GM13977 (cell line): Measurements from ENCODE around the gene RPS26.

ENCODE experiments used
- DNase-seq: peaks from one replicate; pipeline ENCODE4 v3.0.0; 2012; ENCODE audit warnings: low spot score
- in situ Hi-C: fragments of 300-500 bp; cut with MboI; formaldehyde crosslinking; loops from one replicate; pipeline ENCODE4 v1.12.0; 2022; ENCODE audit warnings: low sequenced_read_pairs, low pct_unique_long_range_greater_than_20kb, mixed read lengths, inconsistent platforms; ENCODE audit not compliant: unreplicated experiment
- TF ChIP-seq, protein P1 (sequence below): IDR thresholded peaks from 2 replicates; pipeline ENCODE4 v1.5.1; 2012; ENCODE audit warnings: mild to moderate bottlenecking, control low read depth; ENCODE audit not compliant: insufficient read depth; ENCODE audit errors: extremely low read depth, missing control alignments

RPS26 gene

GRCh38 chr12:56082967-56083366 lies 41.2 kb downstream of the RPS26 start:
- in situ Hi-C loops = no loop called here
- TF ChIP-seq, protein P1, sequence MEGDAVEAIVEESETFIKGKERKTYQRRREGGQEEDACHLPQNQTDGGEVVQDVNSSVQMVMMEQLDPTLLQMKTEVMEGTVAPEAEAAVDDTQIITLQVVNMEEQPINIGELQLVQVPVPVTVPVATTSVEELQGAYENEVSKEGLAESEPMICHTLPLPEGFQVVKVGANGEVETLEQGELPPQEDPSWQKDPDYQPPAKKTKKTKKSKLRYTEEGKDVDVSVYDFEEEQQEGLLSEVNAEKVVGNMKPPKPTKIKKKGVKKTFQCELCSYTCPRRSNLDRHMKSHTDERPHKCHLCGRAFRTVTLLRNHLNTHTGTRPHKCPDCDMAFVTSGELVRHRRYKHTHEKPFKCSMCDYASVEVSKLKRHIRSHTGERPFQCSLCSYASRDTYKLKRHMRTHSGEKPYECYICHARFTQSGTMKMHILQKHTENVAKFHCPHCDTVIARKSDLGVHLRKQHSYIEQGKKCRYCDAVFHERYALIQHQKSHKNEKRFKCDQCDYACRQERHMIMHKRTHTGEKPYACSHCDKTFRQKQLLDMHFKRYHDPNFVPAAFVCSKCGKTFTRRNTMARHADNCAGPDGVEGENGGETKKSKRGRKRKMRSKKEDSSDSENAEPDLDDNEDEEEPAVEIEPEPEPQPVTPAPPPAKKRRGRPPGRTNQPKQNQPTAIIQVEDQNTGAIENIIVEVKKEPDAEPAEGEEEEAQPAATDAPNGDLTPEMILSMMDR = no peak

DNA sequence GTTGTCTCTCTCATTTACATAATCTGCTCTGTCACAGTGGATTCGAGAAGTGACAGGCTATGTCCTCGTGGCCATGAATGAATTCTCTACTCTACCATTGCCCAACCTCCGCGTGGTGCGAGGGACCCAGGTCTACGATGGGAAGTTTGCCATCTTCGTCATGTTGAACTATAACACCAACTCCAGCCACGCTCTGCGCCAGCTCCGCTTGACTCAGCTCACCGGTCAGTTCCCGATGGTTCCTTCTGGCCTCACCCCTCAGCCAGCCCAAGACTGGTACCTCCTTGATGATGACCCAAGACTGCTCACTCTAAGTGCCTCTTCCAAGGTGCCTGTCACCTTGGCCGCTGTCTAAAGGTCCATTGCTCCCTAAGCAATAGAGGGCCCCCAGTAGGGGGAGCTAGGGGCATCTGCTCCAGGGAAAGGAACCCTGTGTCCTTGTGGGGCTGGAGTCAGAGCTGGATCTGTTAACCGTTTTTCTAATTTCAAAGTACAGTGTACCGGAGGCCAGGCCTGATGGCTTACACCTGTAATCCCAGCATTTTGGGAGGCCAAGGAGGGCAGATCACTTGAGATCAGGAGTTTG lies 43.3 kb downstream of the RPS26 start:
- in situ Hi-C loops = no loop called here
- peak; percentile 46 for DNase-seq
- TF ChIP-seq, protein P1 = peak; percentile 51

More at GRCh38 chr12:56082967-56083366, 41.2 kb downstream of the RPS26 start:
- DNase-seq = no peak

GRCh38 chr12:56086096-56086495 lies 44.4 kb downstream of the RPS26 start:
- TF ChIP-seq, protein P1 = no peak
- in situ Hi-C loops = no loop called here
- no peak for DNase-seq

GRCh38 chr12:56086608-56087007 lies 44.9 kb downstream of the RPS26 start:
- DNase-seq = peak; percentile 2
- TF ChIP-seq, protein P1 = no peak
- in situ Hi-C loops = no loop called here

- DNase-seq = peak; percentile 2
- TF ChIP-seq, protein P1 = no peak
- in situ Hi-C loops = no loop called here
Measured at GRCh38 chr12:56087220-56087619, 45.5 kb downstream of the RPS26 start.
